ENCODE data around the gene FAM83E.

FAM83E gene

GRCh38 chr19:48627865-48628314 lies 13.0 kb upstream of the FAM83E start:
- DNase-seq, result no peak

- DNase-seq, result peak; percentile 42
Observed at GRCh38 chr19:48627201-48627864, 12.5 kb upstream of the FAM83E start.

DNA sequence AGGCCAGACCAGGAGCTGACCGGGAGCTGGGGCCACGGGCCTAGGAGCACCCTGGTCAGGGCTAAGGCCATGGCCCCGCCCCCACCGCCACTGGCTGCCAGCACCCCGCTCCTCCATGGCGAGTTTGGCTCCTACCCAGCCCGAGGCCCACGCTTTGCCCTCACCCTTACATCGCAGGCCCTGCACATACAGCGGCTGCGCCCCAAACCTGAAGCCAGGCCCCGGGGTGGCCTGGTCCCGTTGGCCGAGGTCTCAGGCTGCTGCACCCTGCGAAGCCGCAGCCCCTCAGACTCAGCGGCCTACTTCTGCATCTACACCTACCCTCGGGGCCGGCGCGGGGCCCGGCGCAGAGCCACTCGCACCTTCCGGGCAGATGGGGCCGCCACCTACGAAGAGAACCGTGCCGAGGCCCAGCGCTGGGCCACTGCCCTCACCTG lies 11.0 kb upstream of the FAM83E start:
- no peak for DNase-seq

GRCh38 chr19:48624791-48625723 lies 10.2 kb upstream of the FAM83E start:
- no peak for DNase-seq

DNA sequence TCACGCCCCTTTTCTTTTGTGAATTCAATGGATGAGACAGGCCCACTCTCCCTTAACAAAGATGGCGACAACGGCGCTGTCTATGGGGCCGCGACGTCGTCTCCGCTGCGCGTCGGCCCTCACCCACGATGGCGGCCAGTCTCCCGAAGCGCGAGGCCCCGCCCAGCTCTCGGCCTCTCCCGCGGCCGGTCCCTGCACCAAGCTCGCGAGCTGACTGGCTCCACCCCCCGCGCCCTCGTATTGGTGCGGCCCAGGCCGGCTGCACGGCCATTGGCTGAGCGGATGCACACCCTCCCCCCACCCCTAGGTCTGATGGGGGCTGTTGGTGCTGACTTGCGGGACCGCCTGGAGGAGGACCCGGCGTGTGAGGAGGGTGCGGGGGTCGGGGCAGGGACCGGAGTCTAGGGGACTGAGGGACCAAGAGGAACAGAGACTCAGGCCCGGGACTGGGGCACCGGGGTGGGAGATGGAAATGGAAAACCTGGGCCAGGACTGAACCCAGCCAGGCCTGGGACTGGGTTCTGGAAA lies 9.3 kb upstream of the FAM83E start:
- peak; percentile 98 for DNase-seq

DNA sequence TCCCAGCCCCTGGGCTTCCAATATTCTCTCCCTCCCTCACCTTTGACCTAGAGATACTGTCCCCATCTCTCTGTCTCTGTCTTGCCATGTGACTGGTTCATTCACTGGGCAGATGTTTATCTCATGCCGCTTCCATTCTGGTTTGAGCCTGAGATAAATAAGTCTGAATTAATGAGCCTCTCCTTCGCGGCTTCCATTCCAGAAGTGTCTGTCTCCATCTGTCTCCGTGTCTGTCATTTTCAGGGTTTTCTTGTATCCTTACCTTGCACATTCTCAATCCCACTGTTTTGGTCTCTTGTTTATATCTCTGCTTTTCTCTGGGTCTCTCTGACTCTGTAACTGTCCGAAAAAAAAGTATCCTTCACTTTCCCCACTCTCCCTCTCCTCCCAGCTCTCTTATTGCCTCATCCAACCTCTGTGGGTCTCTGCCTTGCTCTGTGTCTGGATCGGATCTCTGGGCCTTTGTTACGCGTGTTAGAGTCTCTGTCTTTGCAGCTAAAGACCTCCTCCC lies 8.7 kb upstream of the FAM83E start:
- no peak for DNase-seq

- no peak for DNase-seq
Observed at GRCh38 chr19:48619692-48620585, 5.1 kb upstream of the FAM83E start.

DNA sequence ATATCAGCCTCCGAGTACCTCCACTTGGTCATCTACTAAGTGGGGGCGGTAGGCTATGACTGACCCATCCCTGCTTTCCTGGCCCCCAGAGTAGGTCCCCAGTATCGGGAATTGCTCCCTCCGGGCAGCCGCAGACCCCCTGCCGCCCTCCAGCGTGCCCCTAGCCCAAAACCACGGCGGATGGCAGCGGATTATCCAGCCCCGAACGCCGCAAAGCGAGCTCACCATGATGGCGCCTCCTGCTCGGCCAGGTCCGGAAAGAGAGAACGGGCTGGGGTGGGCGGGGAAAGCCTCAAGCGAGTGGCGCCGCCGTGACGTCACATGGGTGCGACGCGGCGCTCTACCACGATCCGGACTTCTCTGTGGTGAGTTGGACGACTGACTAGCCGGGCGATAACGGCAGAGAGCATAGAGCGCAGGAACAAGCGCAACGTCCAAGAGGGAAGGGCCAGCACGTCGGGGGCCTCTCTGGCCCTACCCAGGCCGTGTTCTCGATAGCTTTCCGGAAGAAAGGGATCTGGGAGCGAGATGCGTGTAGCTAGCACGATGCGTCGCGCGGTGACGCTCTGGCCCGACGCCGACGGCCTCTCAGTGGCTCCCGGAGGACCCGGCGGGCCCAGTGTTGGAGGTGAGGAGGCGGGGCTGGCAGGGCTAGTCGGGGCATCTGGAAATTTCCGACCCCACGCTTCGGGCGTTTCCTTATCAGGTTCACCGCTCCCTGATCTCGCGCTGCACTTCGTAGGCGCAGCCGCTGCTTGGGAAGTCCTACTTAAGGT lies 4.2 kb upstream of the FAM83E start, which contains the start of the genes RPL18 and SPHK2:
RPL18 (minus strand) TSS at position 263 of the 776 bp plus-strand sequence; CDS start at position 228, 35 bp downstream.
SPHK2 (plus strand) TSS at position 591 of the 776 bp plus-strand sequence. CDS start 1,009 bp downstream, outside the sequence.
- peak; percentile 98 for DNase-seq

- no peak for DNase-seq
Observed at GRCh38 chr19:48618278-48618915, 3.5 kb upstream of the FAM83E start.

GRCh38 chr19:48617146-48617937 lies 2.5 kb upstream of the FAM83E start:
- DNase-seq, result no peak

- DNase-seq, result no peak
Observed at GRCh38 chr19:48616491-48617056, 1.7 kb upstream of the FAM83E start.

GRCh38 chr19:48616041-48616436 lies 1.2 kb upstream of the FAM83E start:
- DNase-seq, result no peak

GRCh38 chr19:48615231-48616040 lies 560 bp upstream of the FAM83E start:
- DNase-seq, result no peak

DNA sequence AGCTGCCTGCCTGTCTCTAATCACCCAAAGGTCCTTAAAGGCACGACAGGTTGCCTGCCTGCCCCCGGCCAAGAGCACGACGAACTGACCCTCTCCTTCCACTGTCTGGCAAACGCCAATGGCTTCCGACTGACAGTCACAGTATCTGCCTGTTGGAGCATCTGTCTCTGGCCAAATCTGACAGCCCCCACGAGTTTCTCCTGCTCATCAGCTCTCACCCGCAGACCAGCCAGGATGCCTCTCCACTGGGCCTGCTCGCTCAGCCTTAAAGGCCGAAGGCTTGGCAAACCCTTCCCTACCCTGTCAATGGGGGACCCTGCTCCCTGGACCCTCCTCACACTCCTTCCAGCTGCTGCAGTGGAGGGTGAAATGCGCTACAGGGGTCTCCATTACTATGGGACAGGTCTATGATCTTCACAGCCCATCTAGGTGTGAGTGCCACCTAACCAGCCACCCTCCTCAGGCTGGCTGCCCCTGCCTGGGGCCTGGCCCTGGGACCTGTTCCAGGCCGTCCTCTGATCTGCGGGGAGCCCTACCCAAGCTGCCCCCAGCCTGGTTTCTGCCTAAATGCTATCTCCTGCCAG lies 932 bp downstream of the FAM83E start:
- DNase-seq, result peak; percentile 41

GRCh38 chr19:48613024-48613851 lies 1.6 kb downstream of the FAM83E start:
- no peak for DNase-seq

DNA sequence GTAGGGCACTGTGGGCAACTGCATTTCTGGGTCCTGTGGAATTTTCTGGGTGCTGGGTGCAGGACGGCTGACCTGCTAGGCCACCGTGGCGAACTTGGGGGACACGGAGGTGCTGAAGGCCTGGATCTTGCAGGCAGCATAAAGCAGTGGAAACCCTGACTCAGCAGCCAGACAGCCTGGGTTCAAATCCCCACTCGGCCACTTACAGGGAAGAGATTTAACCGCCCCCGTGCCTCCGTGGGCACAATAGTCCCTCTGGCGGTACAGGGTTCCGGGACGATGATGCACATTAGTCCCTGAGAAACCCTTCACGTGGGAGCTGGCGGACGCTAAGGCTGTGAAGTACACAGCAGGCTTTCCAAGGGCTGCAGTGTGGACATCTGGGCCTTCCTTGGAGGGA lies 3.0 kb downstream of the FAM83E start:
- no peak for DNase-seq

GRCh38 chr19:48609571-48610108 lies 5.2 kb downstream of the FAM83E start:
- no peak for DNase-seq

Measured in activated CD4-positive, alpha-beta T cell treated with anti-CD3 and anti-CD28 coated beads, Interleukin-10, Interleukin-2, amounts not matched to agents 100 ng/mL and 50 ng/mL, durations not matched to agents 16 hours and 8 hours (primary cell).